ENCODE data around the gene CPED1. TPM values are rescaled to one million over a fixed set of nuclear protein-coding genes. Genes with fewer than 3 reads are reported as not detected.

Gene CPED1
- total and polyA plus RNA-seq, 10 of the 15 experiments (the other 5 are each of a cell fraction or from before 2014, with no cell fraction given): 0.01 to 0.77 (median 0.10) TPM; not detected in 1

DNA sequence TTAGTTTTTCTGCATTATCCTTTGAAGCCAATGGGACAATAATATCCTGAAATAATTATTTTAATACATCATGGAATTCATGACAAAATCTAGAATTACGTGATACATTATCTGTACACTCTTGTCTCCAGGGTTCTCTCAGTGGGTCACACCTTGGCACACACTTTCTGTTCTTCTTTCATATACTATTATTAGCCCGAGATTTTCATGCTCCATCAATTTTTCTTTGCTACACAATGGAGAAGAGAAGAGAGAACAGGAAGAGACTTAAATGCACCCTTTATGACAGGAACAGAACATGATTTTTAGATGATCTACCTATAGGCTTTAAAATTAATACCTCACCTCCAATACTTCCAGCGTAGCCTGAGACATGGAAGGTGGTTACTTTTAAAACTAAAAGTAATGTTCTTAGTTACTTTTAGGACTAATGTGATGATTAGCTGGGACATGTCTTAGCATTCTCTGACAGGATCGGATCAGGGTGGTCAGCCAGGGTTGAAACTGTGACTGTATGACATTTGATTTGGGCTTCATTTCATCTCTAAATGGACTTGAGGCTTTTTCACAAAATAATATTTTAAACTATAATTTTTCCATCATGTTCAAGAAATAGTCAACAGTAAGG lies 192.0 kb downstream of the CPED1 start (continued):
- TF ChIP-seq, protein P1, sequence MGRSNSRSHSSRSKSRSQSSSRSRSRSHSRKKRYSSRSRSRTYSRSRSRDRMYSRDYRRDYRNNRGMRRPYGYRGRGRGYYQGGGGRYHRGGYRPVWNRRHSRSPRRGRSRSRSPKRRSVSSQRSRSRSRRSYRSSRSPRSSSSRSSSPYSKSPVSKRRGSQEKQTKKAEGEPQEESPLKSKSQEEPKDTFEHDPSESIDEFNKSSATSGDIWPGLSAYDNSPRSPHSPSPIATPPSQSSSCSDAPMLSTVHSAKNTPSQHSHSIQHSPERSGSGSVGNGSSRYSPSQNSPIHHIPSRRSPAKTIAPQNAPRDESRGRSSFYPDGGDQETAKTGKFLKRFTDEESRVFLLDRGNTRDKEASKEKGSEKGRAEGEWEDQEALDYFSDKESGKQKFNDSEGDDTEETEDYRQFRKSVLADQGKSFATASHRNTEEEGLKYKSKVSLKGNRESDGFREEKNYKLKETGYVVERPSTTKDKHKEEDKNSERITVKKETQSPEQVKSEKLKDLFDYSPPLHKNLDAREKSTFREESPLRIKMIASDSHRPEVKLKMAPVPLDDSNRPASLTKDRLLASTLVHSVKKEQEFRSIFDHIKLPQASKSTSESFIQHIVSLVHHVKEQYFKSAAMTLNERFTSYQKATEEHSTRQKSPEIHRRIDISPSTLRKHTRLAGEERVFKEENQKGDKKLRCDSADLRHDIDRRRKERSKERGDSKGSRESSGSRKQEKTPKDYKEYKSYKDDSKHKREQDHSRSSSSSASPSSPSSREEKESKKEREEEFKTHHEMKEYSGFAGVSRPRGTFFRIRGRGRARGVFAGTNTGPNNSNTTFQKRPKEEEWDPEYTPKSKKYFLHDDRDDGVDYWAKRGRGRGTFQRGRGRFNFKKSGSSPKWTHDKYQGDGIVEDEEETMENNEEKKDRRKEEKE (IDR thresholded peaks at IDR 0.05): no peak
- TF ChIP-seq SUZ12 (IDR thresholded peaks at IDR 0.05; ENCODE audit: unreplicated experiment) (no peak), BCL11A (IDR thresholded peaks at IDR 0.05; ENCODE audit: low read depth, low read length) (peak; percentile 70), CREM (IDR thresholded peaks at IDR 0.05; ENCODE audit: low read depth) (peak; percentile 63; the same call in 1 of the 2 replicates), TCF7 (IDR thresholded peaks at IDR 0.05; ENCODE audit: borderline replicate concordance) (0 out of 2 replicates have a peak, but pooled peaks have one; percentile 55), EP300 (IDR thresholded peaks at IDR 0.05; ENCODE audit: borderline replicate concordance in 1 of 2, control insufficient read depth in 1 of 2, low read depth in 2 of 2, low read length in 2 of 2) (peak; percentile 90 to 93; a peak in 3 of 4 replicates), MTA3 (IDR thresholded peaks at IDR 0.05; ENCODE audit: borderline replicate concordance, low read length) (peak; percentile 66; the same call in 1 of the 2 replicates), IKZF2 (IDR thresholded peaks at IDR 0.05) (peak; percentile 96), EZH2 (IDR thresholded peaks at IDR 0.05; ENCODE audit: borderline replicate concordance, control insufficient read depth, low read depth, low read length) (no peak), FOXM1 (IDR thresholded peaks at IDR 0.05; ENCODE audit: low read depth, low read length) (peak; percentile 69; the same call in 1 of the 2 replicates), CHD1 (IDR thresholded peaks at IDR 0.05; ENCODE audit: low read depth, low read length) (no peak), MEF2A (IDR thresholded peaks at IDR 0.05; ENCODE audit: insufficient read depth, low read depth, low read length) (peak; percentile 96), MTA2 (IDR thresholded peaks at IDR 0.05; ENCODE audit: low read depth) (peak; percentile 89)
- TF ChIP-seq, protein P2, sequence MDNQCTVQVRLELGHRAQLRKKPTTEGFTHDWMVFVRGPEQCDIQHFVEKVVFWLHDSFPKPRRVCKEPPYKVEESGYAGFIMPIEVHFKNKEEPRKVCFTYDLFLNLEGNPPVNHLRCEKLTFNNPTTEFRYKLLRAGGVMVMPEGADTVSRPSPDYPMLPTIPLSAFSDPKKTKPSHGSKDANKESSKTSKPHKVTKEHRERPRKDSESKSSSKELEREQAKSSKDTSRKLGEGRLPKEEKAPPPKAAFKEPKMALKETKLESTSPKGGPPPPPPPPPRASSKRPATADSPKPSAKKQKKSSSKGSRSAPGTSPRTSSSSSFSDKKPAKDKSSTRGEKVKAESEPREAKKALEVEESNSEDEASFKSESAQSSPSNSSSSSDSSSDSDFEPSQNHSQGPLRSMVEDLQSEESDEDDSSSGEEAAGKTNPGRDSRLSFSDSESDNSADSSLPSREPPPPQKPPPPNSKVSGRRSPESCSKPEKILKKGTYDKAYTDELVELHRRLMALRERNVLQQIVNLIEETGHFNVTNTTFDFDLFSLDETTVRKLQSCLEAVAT (IDR thresholded peaks at IDR 0.05): peak; percentile 42; the same call in 1 of the 2 replicates
- TF ChIP-seq, protein P3, sequence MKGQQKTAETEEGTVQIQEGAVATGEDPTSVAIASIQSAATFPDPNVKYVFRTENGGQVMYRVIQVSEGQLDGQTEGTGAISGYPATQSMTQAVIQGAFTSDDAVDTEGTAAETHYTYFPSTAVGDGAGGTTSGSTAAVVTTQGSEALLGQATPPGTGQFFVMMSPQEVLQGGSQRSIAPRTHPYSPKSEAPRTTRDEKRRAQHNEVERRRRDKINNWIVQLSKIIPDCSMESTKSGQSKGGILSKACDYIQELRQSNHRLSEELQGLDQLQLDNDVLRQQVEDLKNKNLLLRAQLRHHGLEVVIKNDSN (IDR thresholded peaks at IDR 0.05; ENCODE audit: borderline replicate concordance, extremely low read length, insufficient read depth, low read depth, low read length): no peak
- TF ChIP-seq, protein P4, sequence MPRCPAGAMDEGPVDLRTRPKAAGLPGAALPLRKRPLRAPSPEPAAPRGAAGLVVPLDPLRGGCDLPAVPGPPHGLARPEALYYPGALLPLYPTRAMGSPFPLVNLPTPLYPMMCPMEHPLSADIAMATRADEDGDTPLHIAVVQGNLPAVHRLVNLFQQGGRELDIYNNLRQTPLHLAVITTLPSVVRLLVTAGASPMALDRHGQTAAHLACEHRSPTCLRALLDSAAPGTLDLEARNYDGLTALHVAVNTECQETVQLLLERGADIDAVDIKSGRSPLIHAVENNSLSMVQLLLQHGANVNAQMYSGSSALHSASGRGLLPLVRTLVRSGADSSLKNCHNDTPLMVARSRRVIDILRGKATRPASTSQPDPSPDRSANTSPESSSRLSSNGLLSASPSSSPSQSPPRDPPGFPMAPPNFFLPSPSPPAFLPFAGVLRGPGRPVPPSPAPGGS (IDR thresholded peaks at IDR 0.05; ENCODE audit: borderline replicate concordance, insufficient read depth, low read depth, low read length, poor library complexity, severe bottlenecking): peak; percentile 28
- TF ChIP-seq, protein P5, sequence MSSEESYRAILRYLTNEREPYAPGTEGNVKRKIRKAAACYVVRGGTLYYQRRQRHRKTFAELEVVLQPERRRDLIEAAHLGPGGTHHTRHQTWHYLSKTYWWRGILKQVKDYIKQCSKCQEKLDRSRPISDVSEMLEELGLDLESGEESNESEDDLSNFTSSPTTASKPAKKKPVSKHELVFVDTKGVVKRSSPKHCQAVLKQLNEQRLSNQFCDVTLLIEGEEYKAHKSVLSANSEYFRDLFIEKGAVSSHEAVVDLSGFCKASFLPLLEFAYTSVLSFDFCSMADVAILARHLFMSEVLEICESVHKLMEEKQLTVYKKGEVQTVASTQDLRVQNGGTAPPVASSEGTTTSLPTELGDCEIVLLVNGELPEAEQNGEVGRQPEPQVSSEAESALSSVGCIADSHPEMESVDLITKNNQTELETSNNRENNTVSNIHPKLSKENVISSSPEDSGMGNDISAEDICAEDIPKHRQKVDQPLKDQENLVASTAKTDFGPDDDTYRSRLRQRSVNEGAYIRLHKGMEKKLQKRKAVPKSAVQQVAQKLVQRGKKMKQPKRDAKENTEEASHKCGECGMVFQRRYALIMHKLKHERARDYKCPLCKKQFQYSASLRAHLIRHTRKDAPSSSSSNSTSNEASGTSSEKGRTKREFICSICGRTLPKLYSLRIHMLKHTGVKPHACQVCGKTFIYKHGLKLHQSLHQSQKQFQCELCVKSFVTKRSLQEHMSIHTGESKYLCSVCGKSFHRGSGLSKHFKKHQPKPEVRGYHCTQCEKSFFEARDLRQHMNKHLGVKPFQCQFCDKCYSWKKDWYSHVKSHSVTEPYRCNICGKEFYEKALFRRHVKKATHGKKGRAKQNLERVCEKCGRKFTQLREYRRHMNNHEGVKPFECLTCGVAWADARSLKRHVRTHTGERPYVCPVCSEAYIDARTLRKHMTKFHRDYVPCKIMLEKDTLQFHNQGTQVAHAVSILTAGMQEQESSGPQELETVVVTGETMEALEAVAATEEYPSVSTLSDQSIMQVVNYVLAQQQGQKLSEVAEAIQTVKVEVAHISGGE (CRISPR knock-in tag; IDR thresholded peaks at IDR 0.05): no peak
